ENCODE data around the gene LRP2BP.

DNA sequence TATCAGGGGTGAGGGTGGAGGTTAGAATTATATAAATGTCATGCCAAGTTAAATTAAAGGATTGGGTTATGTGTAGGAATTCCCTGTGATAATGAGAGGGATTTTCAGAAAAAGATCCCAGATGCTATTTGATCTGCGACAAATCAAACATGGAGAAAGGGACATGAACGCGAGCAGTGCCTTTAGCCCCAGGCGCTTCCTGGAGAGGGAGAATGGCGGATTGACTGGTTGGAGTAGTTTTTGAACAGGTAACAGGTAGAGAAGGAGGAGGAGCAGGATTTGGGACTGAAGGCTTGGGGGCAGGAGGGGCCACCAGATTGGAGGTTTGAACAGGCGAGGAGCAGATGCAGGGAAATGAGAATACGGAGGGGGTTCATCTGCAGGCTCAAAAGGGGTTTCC lies 67.1 kb downstream of the LRP2BP start:
- TF ChIP-seq, protein P1, sequence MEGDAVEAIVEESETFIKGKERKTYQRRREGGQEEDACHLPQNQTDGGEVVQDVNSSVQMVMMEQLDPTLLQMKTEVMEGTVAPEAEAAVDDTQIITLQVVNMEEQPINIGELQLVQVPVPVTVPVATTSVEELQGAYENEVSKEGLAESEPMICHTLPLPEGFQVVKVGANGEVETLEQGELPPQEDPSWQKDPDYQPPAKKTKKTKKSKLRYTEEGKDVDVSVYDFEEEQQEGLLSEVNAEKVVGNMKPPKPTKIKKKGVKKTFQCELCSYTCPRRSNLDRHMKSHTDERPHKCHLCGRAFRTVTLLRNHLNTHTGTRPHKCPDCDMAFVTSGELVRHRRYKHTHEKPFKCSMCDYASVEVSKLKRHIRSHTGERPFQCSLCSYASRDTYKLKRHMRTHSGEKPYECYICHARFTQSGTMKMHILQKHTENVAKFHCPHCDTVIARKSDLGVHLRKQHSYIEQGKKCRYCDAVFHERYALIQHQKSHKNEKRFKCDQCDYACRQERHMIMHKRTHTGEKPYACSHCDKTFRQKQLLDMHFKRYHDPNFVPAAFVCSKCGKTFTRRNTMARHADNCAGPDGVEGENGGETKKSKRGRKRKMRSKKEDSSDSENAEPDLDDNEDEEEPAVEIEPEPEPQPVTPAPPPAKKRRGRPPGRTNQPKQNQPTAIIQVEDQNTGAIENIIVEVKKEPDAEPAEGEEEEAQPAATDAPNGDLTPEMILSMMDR (IDR thresholded peaks at IDR 0.05) = no peak
- TF ChIP-seq ZNF121 (CRISPR knock-in tag; IDR thresholded peaks at IDR 0.05) (no peak), ZNF416 (CRISPR knock-in tag; IDR thresholded peaks at IDR 0.05) (no peak), ZNF232 (CRISPR knock-in tag; IDR thresholded peaks at IDR 0.05) (no peak), ZNF423 (CRISPR knock-in tag; IDR thresholded peaks at IDR 0.05) (no peak), CREB1 (CRISPR knock-in tag; IDR thresholded peaks at IDR 0.05) (no peak), RELA (CRISPR knock-in tag; IDR thresholded peaks at IDR 0.05; ENCODE audit: borderline replicate concordance) (no peak), NR1H2 (CRISPR knock-in tag; IDR thresholded peaks at IDR 0.05) (no peak)
- TF ChIP-seq, protein P2, sequence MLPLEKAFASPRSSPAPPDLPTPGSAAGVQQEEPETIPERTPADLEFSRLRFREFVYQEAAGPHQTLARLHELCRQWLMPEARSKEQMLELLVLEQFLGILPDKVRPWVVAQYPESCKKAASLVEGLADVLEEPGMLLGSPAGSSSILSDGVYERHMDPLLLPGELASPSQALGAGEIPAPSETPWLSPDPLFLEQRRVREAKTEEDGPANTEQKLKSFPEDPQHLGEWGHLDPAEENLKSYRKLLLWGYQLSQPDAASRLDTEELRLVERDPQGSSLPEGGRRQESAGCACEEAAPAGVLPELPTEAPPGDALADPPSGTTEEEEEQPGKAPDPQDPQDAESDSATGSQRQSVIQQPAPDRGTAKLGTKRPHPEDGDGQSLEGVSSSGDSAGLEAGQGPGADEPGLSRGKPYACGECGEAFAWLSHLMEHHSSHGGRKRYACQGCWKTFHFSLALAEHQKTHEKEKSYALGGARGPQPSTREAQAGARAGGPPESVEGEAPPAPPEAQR (CRISPR knock-in tag; IDR thresholded peaks at IDR 0.05) = no peak

All from WTC11 (cell line).